ENCODE data around the gene USP6NL. TPM values are rescaled to one million over a fixed set of nuclear protein-coding genes. Genes with fewer than 3 reads are reported as not detected.

The USP6NL gene
- total and polyA plus RNA-seq, 9 of the 15 experiments (the other 6 are each of a cell fraction or from before 2014, with no cell fraction given) = 3.2 to 26.6 (median 19.8) TPM

GRCh38 chr10:11586170-11586569 is 25.3 kb downstream of the USP6NL start (continued):
- TF ChIP-seq, protein P1, sequence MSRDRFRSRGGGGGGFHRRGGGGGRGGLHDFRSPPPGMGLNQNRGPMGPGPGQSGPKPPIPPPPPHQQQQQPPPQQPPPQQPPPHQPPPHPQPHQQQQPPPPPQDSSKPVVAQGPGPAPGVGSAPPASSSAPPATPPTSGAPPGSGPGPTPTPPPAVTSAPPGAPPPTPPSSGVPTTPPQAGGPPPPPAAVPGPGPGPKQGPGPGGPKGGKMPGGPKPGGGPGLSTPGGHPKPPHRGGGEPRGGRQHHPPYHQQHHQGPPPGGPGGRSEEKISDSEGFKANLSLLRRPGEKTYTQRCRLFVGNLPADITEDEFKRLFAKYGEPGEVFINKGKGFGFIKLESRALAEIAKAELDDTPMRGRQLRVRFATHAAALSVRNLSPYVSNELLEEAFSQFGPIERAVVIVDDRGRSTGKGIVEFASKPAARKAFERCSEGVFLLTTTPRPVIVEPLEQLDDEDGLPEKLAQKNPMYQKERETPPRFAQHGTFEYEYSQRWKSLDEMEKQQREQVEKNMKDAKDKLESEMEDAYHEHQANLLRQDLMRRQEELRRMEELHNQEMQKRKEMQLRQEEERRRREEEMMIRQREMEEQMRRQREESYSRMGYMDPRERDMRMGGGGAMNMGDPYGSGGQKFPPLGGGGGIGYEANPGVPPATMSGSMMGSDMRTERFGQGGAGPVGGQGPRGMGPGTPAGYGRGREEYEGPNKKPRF (IDR thresholded peaks at IDR 0.05; ENCODE audit: low read depth, low read length) = no peak
- TF ChIP-seq MIER1 (IDR thresholded peaks at IDR 0.05; ENCODE audit: low read depth) (no peak), RB1 (IDR thresholded peaks at IDR 0.05; ENCODE audit: low read depth) (no peak), SMARCA4 (IDR thresholded peaks at IDR 0.05) (peak; percentile 67; the same call in 1 of the 2 replicates), POLR2H (tag; IDR thresholded peaks at IDR 0.05; ENCODE audit: low read depth) (0 out of 2 replicates have a peak, but pooled peaks have one; percentile 11), FOSL1 (tag; conservative IDR thresholded peaks at IDR 0.05) (0 out of 2 replicates have a peak, but pooled peaks have one; percentile 33), ZNF316 (IDR thresholded peaks at IDR 0.05) (peak; percentile 94), BCOR (IDR thresholded peaks at IDR 0.05) (no peak), ATF7 (IDR thresholded peaks at IDR 0.05) (peak; percentile 48), DPF2 (IDR thresholded peaks at IDR 0.05) (peak; percentile 49; the same call in 1 of the 2 replicates), NR3C1 (CRISPR knock-in tag; IDR thresholded peaks at IDR 0.05) (no peak), JUND (IDR thresholded peaks at IDR 0.05; ENCODE audit: borderline replicate concordance, low read depth, low read length) (peak; percentile 2; the same call in 1 of the 2 replicates), JUND (tag; IDR thresholded peaks at IDR 0.05; ENCODE audit: borderline replicate concordance, low read depth, low read length) (peak; percentile 38; the same call in 1 of the 3 replicates), ATF1 (CRISPR knock-in tag; IDR thresholded peaks at IDR 0.05) (no peak), ATF1 (tag; IDR thresholded peaks at IDR 0.05) (no peak)
- TF ChIP-seq, protein P2, sequence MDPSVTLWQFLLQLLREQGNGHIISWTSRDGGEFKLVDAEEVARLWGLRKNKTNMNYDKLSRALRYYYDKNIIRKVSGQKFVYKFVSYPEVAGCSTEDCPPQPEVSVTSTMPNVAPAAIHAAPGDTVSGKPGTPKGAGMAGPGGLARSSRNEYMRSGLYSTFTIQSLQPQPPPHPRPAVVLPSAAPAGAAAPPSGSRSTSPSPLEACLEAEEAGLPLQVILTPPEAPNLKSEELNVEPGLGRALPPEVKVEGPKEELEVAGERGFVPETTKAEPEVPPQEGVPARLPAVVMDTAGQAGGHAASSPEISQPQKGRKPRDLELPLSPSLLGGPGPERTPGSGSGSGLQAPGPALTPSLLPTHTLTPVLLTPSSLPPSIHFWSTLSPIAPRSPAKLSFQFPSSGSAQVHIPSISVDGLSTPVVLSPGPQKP (CRISPR knock-in tag; IDR thresholded peaks at IDR 0.05) = no peak
